ENCODE results near the gene TMEM266.

- TF ChIP-seq BHLHE40 (IDR thresholded peaks at IDR 0.05; ENCODE audit: borderline replicate concordance) = no peak
- no peak for TF ChIP-seq ZNF384 (IDR thresholded peaks at IDR 0.05)
- TF ChIP-seq ARNT (IDR thresholded peaks at IDR 0.05) = no peak
- TF ChIP-seq SP1 (IDR thresholded peaks at IDR 0.05) = no peak
- no peak for TF ChIP-seq CTBP1 (IDR thresholded peaks at IDR 0.05; ENCODE audit: borderline replicate concordance)
- TF ChIP-seq FOXA1 (IDR thresholded peaks at IDR 0.05) = no peak
Measured at GRCh38 chr15:76191539-76192244, 131.9 kb downstream of the TMEM266 start.
